ENCODE results near the gene LIM2. TPM values are rescaled to one million over a fixed set of nuclear protein-coding genes. Genes with fewer than 3 reads are reported as not detected.

LIM2 gene
- total RNA-seq, 1 donor from 2014 or later, result 0.26 TPM

DNA sequence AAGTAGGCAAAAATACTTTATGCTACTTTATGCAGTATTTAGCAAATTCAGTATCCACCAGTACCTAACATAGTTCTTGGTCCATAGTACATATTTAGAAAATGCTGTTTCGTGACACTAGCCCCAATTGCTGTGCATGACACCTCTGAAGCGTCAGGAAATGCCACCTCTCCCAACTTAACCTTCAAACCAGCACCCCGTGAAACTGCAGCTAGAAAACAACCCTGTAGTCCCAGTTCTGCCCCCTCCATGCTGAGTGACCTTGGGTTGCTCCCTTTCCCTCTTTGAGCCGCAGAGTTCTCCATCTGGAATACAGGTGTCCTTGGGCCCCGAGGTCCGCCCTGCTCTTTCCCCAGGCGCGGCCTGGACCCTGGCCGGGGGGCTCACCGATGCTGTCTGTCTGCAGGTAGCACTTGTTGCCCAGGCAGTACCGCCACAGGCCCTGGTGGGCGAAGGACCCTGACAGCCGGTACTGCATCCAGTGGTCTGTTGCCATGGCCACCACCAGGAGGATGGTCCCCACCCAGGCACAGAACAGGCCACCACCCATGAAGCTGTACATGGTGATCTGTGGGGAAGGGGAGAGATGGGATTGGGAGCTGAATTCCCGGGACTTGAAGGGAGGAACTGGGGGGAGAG lies 773 bp downstream of the LIM2 start:
- DNase-seq (ENCODE audit: low spot score), result no peak
- no peaks in the 10 kb centered on the region for H3K36me3 Mint-ChIP-seq
- peaks cover 5% of the 10 kb centered on the region for H3K27me3 Mint-ChIP-seq (ENCODE audit: insufficient read depth, low read depth)

DNA sequence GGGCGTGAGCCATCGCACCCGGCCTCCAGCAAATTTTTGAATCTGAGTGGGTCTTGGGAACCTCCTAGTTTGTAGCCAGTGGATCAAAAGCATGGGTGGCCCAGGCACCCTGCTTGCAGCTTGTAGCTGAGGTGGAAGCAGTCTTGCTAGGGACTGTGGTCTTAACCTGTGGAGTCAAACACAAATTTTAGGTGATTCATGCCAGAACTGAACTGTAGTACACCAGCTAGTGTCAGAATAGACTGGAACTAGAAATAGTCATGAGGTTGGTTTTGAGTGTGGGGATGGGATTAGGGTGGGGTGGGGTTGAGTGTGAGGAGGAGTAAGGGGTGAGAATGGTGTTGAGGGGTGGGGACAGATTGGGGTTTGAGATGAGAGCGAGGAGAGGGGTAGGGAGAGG lies 5.8 kb downstream of the LIM2 start:
- Histone ChIP-seq H3K79me2 (ENCODE audit: low read depth) (no peaks in the 10 kb centered on the region), H3K4me2 (no peak overlapping the region), H3K4me3 (no peak overlapping the region), H3K4me1 (peaks cover under 1% of the 10 kb centered on the region), H4K20me1 (ENCODE audit: low read depth) (no peaks in the 10 kb centered on the region), H3F3A (ENCODE audit: low read depth) (no peaks in the 10 kb centered on the region), H3K9me3 (ENCODE audit: low read depth) (no peaks in the 10 kb centered on the region), H3K9ac (no peak overlapping the region), H3K27me3 (no peaks in the 10 kb centered on the region), H3K36me3 (no peaks in the 10 kb centered on the region), H3K27ac (no peak overlapping the region), H2AFZ (replicated peaks) (no peak overlapping the region)
- no peak overlapping the region for H3K27ac Mint-ChIP-seq
- H3K9me3 Mint-ChIP-seq, result peaks cover 9% of the 10 kb centered on the region
- peaks cover 7% of the 10 kb centered on the region for H3K27me3 Mint-ChIP-seq (ENCODE audit: insufficient read depth, low read depth)
- DNase-seq (ENCODE audit: low spot score), result no peak
- no peak overlapping the region for H3K4me3 Mint-ChIP-seq
- no peaks in the 10 kb centered on the region for H3K36me3 Mint-ChIP-seq
- TF ChIP-seq, protein P1, sequence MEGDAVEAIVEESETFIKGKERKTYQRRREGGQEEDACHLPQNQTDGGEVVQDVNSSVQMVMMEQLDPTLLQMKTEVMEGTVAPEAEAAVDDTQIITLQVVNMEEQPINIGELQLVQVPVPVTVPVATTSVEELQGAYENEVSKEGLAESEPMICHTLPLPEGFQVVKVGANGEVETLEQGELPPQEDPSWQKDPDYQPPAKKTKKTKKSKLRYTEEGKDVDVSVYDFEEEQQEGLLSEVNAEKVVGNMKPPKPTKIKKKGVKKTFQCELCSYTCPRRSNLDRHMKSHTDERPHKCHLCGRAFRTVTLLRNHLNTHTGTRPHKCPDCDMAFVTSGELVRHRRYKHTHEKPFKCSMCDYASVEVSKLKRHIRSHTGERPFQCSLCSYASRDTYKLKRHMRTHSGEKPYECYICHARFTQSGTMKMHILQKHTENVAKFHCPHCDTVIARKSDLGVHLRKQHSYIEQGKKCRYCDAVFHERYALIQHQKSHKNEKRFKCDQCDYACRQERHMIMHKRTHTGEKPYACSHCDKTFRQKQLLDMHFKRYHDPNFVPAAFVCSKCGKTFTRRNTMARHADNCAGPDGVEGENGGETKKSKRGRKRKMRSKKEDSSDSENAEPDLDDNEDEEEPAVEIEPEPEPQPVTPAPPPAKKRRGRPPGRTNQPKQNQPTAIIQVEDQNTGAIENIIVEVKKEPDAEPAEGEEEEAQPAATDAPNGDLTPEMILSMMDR (IDR thresholded peaks at IDR 0.05), result no peak
- TF ChIP-seq EZH2phosphoT487 (IDR thresholded peaks at IDR 0.05), result no peak
- TF ChIP-seq EZH2 (IDR thresholded peaks at IDR 0.05), result no peak
- H3K4me1 Mint-ChIP-seq, result peaks cover 2% of the 10 kb centered on the region

More for the DNA sequence above, 773 bp downstream of the LIM2 start:
- peaks cover 18% of the 10 kb centered on the region for H3K4me1 Mint-ChIP-seq
- H4K20me1 ChIP-seq (ENCODE audit: low read depth), result no peaks in the 10 kb centered on the region
- H3K4me3 Mint-ChIP-seq, result no peak overlapping the region
- no peaks in the 10 kb centered on the region for H3K27me3 ChIP-seq
- peak overlapping the region; percentile 66 for H3K27ac Mint-ChIP-seq
- H3K27ac ChIP-seq, result no peak overlapping the region
- H3K4me1 ChIP-seq, result peaks cover 26% of the 10 kb centered on the region
- peaks cover 4% of the 10 kb centered on the region for H3F3A ChIP-seq (ENCODE audit: low read depth)
- no peak overlapping the region for H3K4me3 ChIP-seq
- H3K9me3 ChIP-seq (ENCODE audit: low read depth), result no peaks in the 10 kb centered on the region
- no peak for TF ChIP-seq EZH2 (IDR thresholded peaks at IDR 0.05)
- no peak for TF ChIP-seq EZH2phosphoT487 (IDR thresholded peaks at IDR 0.05)
- TF ChIP-seq, protein P1 (IDR thresholded peaks at IDR 0.05), result no peak
- H3K9me3 Mint-ChIP-seq, result peaks cover 3% of the 10 kb centered on the region
- H3K36me3 ChIP-seq, result no peaks in the 10 kb centered on the region
- no peak overlapping the region for H2AFZ ChIP-seq (replicated peaks)
- no peaks in the 10 kb centered on the region for H3K79me2 ChIP-seq (ENCODE audit: low read depth)
- H3K4me2 ChIP-seq, result peak overlapping the region; percentile 67
- no peak overlapping the region for H3K9ac ChIP-seq

DNA sequence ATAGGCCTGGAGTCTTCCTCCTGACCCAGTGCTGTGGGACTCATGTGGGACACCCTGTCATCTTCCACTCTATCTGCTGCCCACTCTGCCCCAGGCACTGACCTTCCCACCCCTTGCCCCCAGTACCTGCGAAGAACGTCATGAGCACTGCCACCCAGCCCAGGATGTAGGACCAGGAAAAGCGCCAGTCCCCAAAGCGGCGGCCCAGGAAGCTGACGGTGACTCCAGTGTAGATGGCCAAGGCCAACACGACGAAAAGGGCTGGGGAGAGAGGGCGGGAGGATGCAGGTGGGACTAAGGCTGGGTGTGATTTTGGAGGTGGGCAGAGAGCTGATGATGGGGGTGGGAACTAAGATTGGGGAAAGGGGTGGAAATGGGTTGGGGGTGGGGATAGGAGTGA lies 7.4 kb downstream of the LIM2 start:
- Histone ChIP-seq H4K20me1 (ENCODE audit: low read depth) (no peaks in the 10 kb centered on the region), H2AFZ (replicated peaks) (no peak overlapping the region), H3K4me3 (no peak overlapping the region), H3K36me3 (no peaks in the 10 kb centered on the region), H3K9ac (no peak overlapping the region), H3F3A (ENCODE audit: low read depth) (no peaks in the 10 kb centered on the region), H3K4me1 (no peaks in the 10 kb centered on the region), H3K27me3 (no peaks in the 10 kb centered on the region), H3K4me2 (no peak overlapping the region), H3K27ac (no peak overlapping the region), H3K79me2 (ENCODE audit: low read depth) (no peaks in the 10 kb centered on the region), H3K9me3 (ENCODE audit: low read depth) (no peaks in the 10 kb centered on the region)
- no peak for DNase-seq (ENCODE audit: low spot score)
- peaks cover 9% of the 10 kb centered on the region for H3K9me3 Mint-ChIP-seq
- H3K36me3 Mint-ChIP-seq, result no peaks in the 10 kb centered on the region
- H3K4me1 Mint-ChIP-seq, result no peaks in the 10 kb centered on the region
- H3K27ac Mint-ChIP-seq, result no peak overlapping the region
- peaks cover 8% of the 10 kb centered on the region for H3K27me3 Mint-ChIP-seq (ENCODE audit: insufficient read depth, low read depth)
- H3K4me3 Mint-ChIP-seq, result no peak overlapping the region
- no peak for TF ChIP-seq EZH2 (IDR thresholded peaks at IDR 0.05)
- TF ChIP-seq, protein P1 (IDR thresholded peaks at IDR 0.05), result no peak
- TF ChIP-seq EZH2phosphoT487 (IDR thresholded peaks at IDR 0.05), result no peak
